HepG2 (cell line): ENCODE data around the gene SHISA4. TPM values are rescaled to one million over a fixed set of nuclear protein-coding genes. Genes with fewer than 3 reads are reported as not detected.

Experiments used
- ATAC-seq: fragments of 200-7000 bp; cut with Tn5 transposase; 3 replicates; pipeline ENCODE4 v1.9.1; 2020; ENCODE audit warnings: mild to moderate bottlenecking, moderate library complexity
- BruUV-seq: library from RNA; stranded (reverse); fragments of 400-500 nt; replicated peaks from 2 replicates; lab custom pipeline; 2021; lab: Mats Ljungman, UMichigan
- CTCF ChIA-PET: fragments of 300-600 bp; formaldehyde crosslinking; extraction: SDS; loops from one replicate; lab custom pipeline; 2021; ENCODE audit warnings: low total read pairs, inconsistent platforms, low intra/inter-chr PET ratio; lab: Yijun Ruan, JAX
- POLR2A ChIA-PET: fragments of 350-600 bp; sonication (Branson Sonifier 250); formaldehyde crosslinking; loops from one replicate; lab custom pipeline; 2020; ENCODE audit warnings: antibody characterized with exemption, inconsistent platforms; lab: Yijun Ruan, JAX
- DNase-seq: peaks from one replicate; pipeline ENCODE4 v3.0.0-alpha.2; 2015; ENCODE audit warnings: low spot score
- FAIRE-seq: peaks from 3 replicates; lab custom pipeline; 2011; peaks lifted over from hg19 to GRCh38; lab: Jason Lieb, UNC
- H2AFZ ChIP-seq: one replicate; pipeline ENCODE4 v1.6.1; 2011; ENCODE audit warnings: low read length, inconsistent platforms
- H3K27ac ChIP-seq: fragments of 300-600 bp; 3 replicates; pipeline ENCODE4 v1.8.0; 2011; ENCODE audit warnings: mixed run types, mild to moderate bottlenecking, mixed read lengths, low read length, inconsistent platforms; ENCODE audit not compliant: insufficient read depth; ENCODE audit errors: extremely low read length
- H3K27me3 ChIP-seq, 2 experiments: fragments of 200-600 bp in 1 of 2; 2 replicates in 1 of 2; 3 replicates in 1 of 2; pipeline versions ENCODE4 v1.6.0 to v1.8.0; 2011; ENCODE audit warnings: low read length in 2 of 2, mild to moderate bottlenecking in 2 of 2, moderate library complexity in 2 of 2, inconsistent platforms in 1 of 2; ENCODE audit not compliant: insufficient read depth in 2 of 2, control insufficient read depth in 1 of 2
- H3K36me3 ChIP-seq, 2 experiments: fragments of 200-600 bp in 1 of 2; replicated peaks in 1 of 2; 2 replicates in 1 of 2; 3 replicates in 1 of 2; pipeline versions ENCODE4 v1.5.1 to v1.8.0; 2011; ENCODE audit warnings: low read length in 2 of 2, inconsistent platforms in 1 of 2; ENCODE audit not compliant: insufficient read depth in 2 of 2, control insufficient read depth in 1 of 2
- H3K4me1 ChIP-seq: 2 replicates; pipeline ENCODE4 v1.5.1; 2012; ENCODE audit warnings: low read length, inconsistent platforms; ENCODE audit not compliant: insufficient read depth
- H3K4me2 ChIP-seq: 2 replicates; pipeline ENCODE4 v1.6.0; 2011; ENCODE audit warnings: low read depth, low read length, inconsistent platforms
- H3K4me3 ChIP-seq, 3 experiments: fragments of 200-600 bp in 1 of 3; sonication (generic), shearing (Covaris generic) in 1 of 3; replicated peaks in 1 of 3; 2 replicates each; pipeline ENCODE4 v1.5.1; 2011 to 2016; ENCODE audit warnings: low read length in 3 of 3, inconsistent platforms in 2 of 3, low read depth in 2 of 3, mild to moderate bottlenecking in 2 of 3, control low read depth in 1 of 3, mixed read lengths in 1 of 3; ENCODE audit not compliant: insufficient read depth in 1 of 3
- H3K79me2 ChIP-seq: one replicate; pipeline ENCODE4 v1.6.1; 2011; ENCODE audit warnings: low read length, inconsistent platforms; ENCODE audit not compliant: insufficient read depth
- H3K9ac ChIP-seq: 2 replicates; pipeline ENCODE4 v1.6.0; 2011; ENCODE audit warnings: mild to moderate bottlenecking, low read depth, low read length, inconsistent platforms; ENCODE audit not compliant: insufficient read depth
- H3K9me3 ChIP-seq: 2 replicates; pipeline ENCODE4 v1.5.1; 2012; ENCODE audit warnings: mild to moderate bottlenecking, low read length
- H4K20me1 ChIP-seq: 2 replicates; pipeline ENCODE4 v1.6.0; 2011; ENCODE audit warnings: inconsistent platforms, mild to moderate bottlenecking, low read length, moderate library complexity; ENCODE audit not compliant: insufficient read depth
- E2F2 ChIP-seq: sonication (generic); formaldehyde crosslinking; IDR thresholded peaks from 2 replicates; pipeline ENCODE4 v1.4.0; 2020; ENCODE audit warnings: missing genetic modification reagents, borderline replicate concordance
- HINFP ChIP-seq: sonication (generic); formaldehyde crosslinking; IDR thresholded peaks from 2 replicates; pipeline ENCODE4 v1.4.0; 2020; ENCODE audit warnings: low read depth, mild to moderate bottlenecking, missing genetic modification reagents
- KAT8 ChIP-seq: IDR thresholded peaks from 2 replicates; pipeline ENCODE4 v1.6.1; 2016; ENCODE audit warnings: missing genetic modification reagents, missing compliant biosample characterization
- KDM5B ChIP-seq: sonication (generic); formaldehyde crosslinking; IDR thresholded peaks from 2 replicates; pipeline ENCODE4 v1.4.0; 2020; ENCODE audit warnings: missing genetic modification reagents, mild to moderate bottlenecking, borderline replicate concordance
- MAX ChIP-seq: IDR thresholded peaks from 2 replicates; pipeline ENCODE4 v1.6.1; 2012; ENCODE audit warnings: inconsistent platforms
- MTA1 ChIP-seq: sonication (generic); formaldehyde crosslinking; IDR thresholded peaks from 2 replicates; pipeline ENCODE4 v1.4.0; 2020; ENCODE audit warnings: missing genetic modification reagents, mild to moderate bottlenecking, borderline replicate concordance
- MTERF4 ChIP-seq: sonication (generic); formaldehyde crosslinking; IDR thresholded peaks from 2 replicates; pipeline ENCODE4 v1.8.0; 2023; ENCODE audit warnings: mild to moderate bottlenecking, missing genetic modification reagents
- MXD4 ChIP-seq: IDR thresholded peaks from 2 replicates; pipeline ENCODE4 v1.6.1; 2016; ENCODE audit warnings: mild to moderate bottlenecking, missing biosample characterization, missing genetic modification reagents
- NR0B2 ChIP-seq: sonication (generic); formaldehyde crosslinking; IDR thresholded peaks from 2 replicates; pipeline ENCODE4 v1.4.0; 2020; ENCODE audit warnings: mild to moderate bottlenecking, missing genetic modification reagents
- RFX1 ChIP-seq: fragments of 450-650 bp; IDR thresholded peaks from 2 replicates; pipeline ENCODE4 v1.6.1; 2017
- SALL2 ChIP-seq: sonication (generic); formaldehyde crosslinking; IDR thresholded peaks from 2 replicates; pipeline ENCODE4 v1.8.1; 2023; ENCODE audit warnings: mild to moderate bottlenecking, missing genetic modification reagents, inconsistent platforms
- WGBS: methylation state at CpG from one replicate; pipeline ENCODE4 v1.1.6; 2017; ENCODE audit warnings: low lambda C conversion rate; 5-methylcytosine and 5-hydroxymethylcytosine counted together
- in situ Hi-C: cut with HindIII; loops from 2 replicates; pipeline ENCODE4 v1.10.0; 2017; ENCODE audit warnings: low pct_unique_long_range_greater_than_20kb; ENCODE audit not compliant: extremely low pct_ligation_motif_present
- intact Hi-C: fragments of 100-400 bp; cut with micrococcal nuclease; formaldehyde crosslinking; loops from one replicate; pipeline ENCODE4 v1.10.0; 2022; ENCODE audit not compliant: unreplicated experiment
- polyA plus RNA-seq, 8 experiments: library from polyadenylated mRNA; depleted of rRNA in 3 of 8; stranded (reverse) in 7 of 8; unstranded in 1 of 8; fragments of >200 nt; fragmentation: Illumina TruSeq in 4 of 8; extraction: Trizol in 4 of 8; gene quantifications; 2 replicates each; pipeline versions ENCODE4 v1.2.1 to v1.2.3, GENCODE V29; 2011 to 2016; ENCODE audit warnings: low read depth in 4 of 8, missing spikeins in 1 of 8, mixed read lengths in 1 of 8; ENCODE audit not compliant: insufficient read depth in 1 of 8
- total RNA-seq, 5 experiments: library from RNA; depleted of rRNA; stranded (reverse); fragments of >200 nt; fragmentation: Illumina TruSeq; extraction: Trizol; gene quantifications; 2 replicates each; pipeline ENCODE4 v1.2.3, GENCODE V29; 2016; ENCODE audit warnings: low read depth in 1 of 5
- TF ChIP-seq, protein P1 (sequence below): sonication (generic); formaldehyde crosslinking; IDR thresholded peaks from 2 replicates; pipeline ENCODE4 v1.9.0; 2021; ENCODE audit warnings: missing genetic modification reagents, mild to moderate bottlenecking, borderline replicate concordance
- TF ChIP-seq, protein P2 (sequence below): sonication (generic); formaldehyde crosslinking; IDR thresholded peaks from 2 replicates; pipeline ENCODE4 v1.4.0; 2020; ENCODE audit warnings: missing genetic modification reagents

Gene SHISA4
- total and polyA plus RNA-seq, 2 of the 13 experiments (the other 11 are each of a cell fraction or from before 2014, with no cell fraction given), result 0.51 to 1.0 TPM

DNA sequence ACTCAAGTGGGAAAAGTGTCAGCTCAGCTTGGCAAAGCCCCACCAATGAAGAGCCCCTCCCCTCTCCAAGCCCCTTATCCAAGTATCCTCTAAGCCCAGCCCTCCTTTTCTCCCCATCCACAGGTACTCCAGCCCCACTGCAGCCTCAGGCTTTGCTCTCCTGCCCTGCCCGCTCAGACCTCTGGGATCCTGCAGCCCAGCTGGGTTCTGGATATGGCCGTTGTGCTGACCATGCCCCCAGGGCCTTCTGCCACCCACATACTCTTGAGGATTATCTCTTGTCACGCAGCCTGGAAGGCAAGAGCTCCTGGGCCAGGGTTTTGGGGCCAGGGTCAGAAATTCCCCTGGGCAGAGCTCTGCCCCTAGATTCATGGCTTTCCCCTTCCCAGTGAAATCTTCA lies 4.7 kb downstream of the SHISA4 start (continued):
- TF ChIP-seq E2F2, result no peak
- no peak for TF ChIP-seq SALL2
- no peak for TF ChIP-seq RFX1
- no peak for TF ChIP-seq MTERF4
- TF ChIP-seq, all 625 proteins: peak for 0

GRCh38 chr1:201894343-201895119 lies 5.8 kb downstream of the SHISA4 start:
- ChIA-PET POLR2A (interaction anchor here (1.5 kb wide), 1 partner anchor 78 kb away, joined by 3 read pairs; no protein-coding TSS in a partner anchor), CTCF (interaction anchor here (2.7 kb wide), 1 partner anchor 78 kb away, joined by 28 read pairs; no protein-coding TSS in a partner anchor)
- no peaks in the 10 kb centered on the region for H3K79me2 ChIP-seq
- H3K9me3 ChIP-seq, result no peaks in the 10 kb centered on the region
- ATAC-seq (no peak), FAIRE-seq (no peak), DNase-seq (no peak)
- BruUV-seq, result no TSS peak
- H3K36me3 ChIP-seq, result no peaks in the 10 kb centered on the region
- H3K27ac ChIP-seq, result no peak overlapping the region
- WGBS, result 15% methylated on average over 5 of the region's 5 CpGs
- peaks cover 3% of the 10 kb centered on the region for H3K4me1 ChIP-seq
- no peak overlapping the region for H2AFZ ChIP-seq
- H3K27me3 ChIP-seq, result 0 out of 5 replicates have a peak, but pooled peaks cover 0 to 11% of the 10 kb centered on the region in 2 experiments
- in situ Hi-C loops (loop anchor here (5.0 kb wide), 2 partner anchors 78 to 238 kb away; no protein-coding TSS in a partner anchor), intact Hi-C loops (loop anchor here (5.0 to 10.0 kb wide), 2 partner anchors 63 to 220 kb away; partner anchors contain the start of gene TIMM17A)
- H3K9ac ChIP-seq, result no peak overlapping the region
- H3K4me2 ChIP-seq, result no peak overlapping the region
- H3K4me3 ChIP-seq, result no peak overlapping the region
- H4K20me1 ChIP-seq, result no peaks in the 10 kb centered on the region
- TF ChIP-seq MTA1 (no peak), KDM5B (CRISPR knock-in tag) (no peak), MAX (no peak), MXD4 (no peak), KAT8 (no peak), NR0B2 (CRISPR knock-in tag) (no peak), HINFP (no peak)
- TF ChIP-seq, protein P1, sequence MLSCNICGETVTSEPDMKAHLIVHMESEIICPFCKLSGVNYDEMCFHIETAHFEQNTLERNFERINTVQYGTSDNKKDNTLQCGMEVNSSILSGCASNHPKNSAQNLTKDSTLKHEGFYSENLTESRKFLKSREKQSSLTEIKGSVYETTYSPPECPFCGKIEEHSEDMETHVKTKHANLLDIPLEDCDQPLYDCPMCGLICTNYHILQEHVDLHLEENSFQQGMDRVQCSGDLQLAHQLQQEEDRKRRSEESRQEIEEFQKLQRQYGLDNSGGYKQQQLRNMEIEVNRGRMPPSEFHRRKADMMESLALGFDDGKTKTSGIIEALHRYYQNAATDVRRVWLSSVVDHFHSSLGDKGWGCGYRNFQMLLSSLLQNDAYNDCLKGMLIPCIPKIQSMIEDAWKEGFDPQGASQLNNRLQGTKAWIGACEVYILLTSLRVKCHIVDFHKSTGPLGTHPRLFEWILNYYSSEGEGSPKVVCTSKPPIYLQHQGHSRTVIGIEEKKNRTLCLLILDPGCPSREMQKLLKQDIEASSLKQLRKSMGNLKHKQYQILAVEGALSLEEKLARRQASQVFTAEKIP (CRISPR knock-in tag), result no peak
- TF ChIP-seq, protein P2, sequence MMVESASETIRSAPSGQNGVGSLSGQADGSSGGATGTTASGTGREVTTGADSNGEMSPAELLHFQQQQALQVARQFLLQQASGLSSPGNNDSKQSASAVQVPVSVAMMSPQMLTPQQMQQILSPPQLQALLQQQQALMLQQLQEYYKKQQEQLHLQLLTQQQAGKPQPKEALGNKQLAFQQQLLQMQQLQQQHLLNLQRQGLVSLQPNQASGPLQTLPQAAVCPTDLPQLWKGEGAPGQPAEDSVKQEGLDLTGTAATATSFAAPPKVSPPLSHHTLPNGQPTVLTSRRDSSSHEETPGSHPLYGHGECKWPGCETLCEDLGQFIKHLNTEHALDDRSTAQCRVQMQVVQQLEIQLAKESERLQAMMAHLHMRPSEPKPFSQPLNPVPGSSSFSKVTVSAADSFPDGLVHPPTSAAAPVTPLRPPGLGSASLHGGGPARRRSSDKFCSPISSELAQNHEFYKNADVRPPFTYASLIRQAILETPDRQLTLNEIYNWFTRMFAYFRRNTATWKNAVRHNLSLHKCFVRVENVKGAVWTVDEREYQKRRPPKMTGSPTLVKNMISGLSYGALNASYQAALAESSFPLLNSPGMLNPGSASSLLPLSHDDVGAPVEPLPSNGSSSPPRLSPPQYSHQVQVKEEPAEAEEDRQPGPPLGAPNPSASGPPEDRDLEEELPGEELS, result no peak
